HG03196 (cell line): ENCODE results near the gene HCK.

Experiments used
- ATAC-seq: cut with Tn5 transposase; IDR thresholded peaks from one replicate; pipeline ENCODE4 v1.9.1; 2021; ENCODE audit not compliant: unreplicated experiment

The HCK gene

DNA sequence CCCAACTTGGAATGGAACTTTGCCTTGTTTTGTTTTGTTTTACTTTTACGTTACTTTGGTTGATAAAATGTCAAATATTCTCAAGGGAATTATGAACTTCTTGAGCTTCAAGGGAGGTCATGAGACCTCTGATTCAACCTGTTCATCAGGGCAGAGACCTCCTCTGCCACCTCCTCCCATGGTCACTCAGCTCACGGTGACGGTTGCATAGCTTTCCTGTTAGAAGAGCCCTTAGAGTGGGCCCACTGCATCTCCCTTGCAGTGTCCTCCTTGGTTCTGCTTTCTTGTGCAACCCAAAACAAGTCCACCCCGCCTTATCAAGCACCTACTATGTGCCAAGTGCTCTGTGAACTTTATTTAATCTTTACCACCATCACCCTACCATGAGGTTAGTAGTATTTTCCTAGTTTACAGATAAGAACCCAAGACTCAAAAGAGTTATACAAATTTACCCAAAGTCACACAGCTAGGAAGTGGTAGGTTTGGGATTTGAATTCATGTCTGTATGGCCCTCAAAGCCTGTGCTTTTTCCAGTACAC, 72.9 kb downstream of the HCK start:
- no peak for ATAC-seq

DNA sequence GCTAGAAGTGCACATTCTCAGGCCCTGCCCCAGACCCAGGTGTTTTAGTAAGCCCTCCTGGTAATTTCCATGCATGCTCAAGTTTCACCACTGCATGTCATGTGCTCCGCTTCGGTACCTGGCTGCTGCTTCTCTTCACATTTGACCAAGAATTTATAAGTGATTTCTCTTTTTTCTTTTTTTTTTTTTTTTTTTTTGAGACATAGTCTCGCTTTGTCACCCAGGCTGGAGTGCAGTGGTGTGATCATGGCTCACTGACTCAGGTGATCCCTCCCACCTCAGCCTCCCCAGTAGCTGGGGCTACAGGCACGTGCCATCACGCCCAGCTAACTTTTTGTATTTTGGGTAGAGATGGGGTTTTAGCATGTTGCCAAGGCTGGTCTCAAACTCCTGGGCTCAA, 73.5 kb downstream of the HCK start:
- no peak for ATAC-seq

DNA sequence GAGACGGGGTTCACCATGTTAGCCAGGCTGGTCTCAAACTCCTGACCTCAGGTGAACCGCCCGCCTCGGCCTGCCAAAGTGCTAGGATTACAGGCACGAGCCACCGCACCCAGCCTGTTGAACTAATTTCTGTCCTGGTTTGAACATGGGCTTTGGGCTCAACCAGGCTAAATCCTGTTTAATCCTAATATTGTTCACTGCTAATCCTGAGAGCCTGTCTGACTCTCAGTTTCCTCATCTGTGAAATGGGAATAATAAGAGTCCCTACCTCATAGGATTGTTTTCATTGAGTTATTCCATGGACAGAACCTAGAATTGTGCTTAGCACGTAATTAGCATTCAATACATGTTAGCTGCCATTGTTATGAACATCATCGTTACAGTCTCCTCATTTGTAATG, 74.9 kb downstream of the HCK start:
- no peak for ATAC-seq

DNA sequence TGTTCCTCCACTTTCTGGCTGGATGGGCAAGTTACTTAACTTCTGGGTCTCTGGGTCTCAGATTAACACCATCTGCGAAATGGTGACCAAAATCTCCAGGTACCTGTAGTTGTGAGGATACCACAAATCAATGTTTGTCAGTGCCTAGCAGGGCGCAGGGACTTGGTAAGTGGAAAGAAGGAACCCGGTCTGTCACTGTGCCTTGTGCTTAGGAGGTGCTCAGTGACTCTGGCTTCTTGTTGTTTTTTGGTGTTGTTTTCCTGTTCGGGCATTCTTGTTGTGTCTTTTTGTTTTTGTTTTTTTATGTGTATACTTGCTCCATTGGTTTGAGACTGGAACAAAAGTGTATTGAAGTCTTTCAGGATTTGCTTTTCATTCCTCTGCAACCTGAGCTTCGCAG, 75.3 kb downstream of the HCK start:
- ATAC-seq: no peak

DNA sequence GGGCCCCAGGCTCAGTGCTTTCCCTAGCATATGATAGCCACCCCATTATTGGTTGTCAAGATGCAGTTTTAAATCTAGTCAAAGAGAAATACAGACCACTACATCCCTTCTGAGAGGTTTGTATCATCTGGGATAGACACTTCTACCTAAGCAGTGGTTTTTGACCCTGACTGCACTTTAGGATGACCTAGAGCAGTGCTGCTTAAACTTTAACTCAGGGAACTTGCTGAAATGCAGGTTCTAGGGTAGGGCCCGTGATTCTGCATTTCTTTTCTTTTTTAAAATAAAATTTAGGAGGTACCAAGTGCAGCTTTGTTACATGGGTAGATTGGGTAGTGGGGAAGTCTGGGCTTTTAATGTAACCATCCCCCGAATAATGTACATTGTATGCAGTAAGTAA, 76.1 kb downstream of the HCK start:
- ATAC-seq: no peak

DNA sequence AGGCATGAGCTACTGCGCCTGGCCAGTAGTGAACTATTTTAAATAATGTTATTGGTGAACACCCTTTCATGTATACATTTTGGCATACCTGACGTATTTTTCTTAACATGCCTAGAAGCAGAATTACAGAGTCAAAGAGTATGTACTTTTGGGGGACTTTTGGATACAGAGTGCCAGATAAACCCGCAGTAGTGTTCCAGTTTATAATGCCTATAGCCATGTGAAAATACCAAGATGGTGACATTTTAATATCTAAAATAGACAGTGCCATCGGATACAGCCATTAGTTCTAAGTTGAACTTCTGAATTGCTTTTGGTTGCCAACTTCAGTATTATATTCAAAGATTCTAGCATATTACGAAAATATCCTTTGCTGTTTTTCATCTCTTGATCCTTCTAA, 77.8 kb downstream of the HCK start:
- ATAC-seq: no peak

DNA sequence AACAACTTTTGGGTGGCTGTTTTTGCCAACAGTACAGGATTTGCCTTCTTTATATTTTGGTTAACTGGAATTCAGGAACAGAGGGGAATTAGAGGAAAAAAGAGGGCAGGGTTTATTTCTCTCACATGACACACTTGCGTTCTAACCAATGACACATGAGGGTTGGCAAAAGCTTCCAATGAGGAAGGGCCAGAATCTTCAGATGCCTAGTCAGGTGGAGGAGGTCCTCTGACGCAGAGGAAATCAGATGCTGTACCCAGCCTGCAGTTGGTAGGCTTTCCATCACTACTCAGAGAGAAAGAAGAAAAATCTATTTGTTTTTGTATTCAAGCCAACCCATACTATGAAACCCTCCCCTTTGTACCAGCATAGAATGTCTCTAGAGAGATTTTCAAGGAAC, 78.3 kb downstream of the HCK start:
- no peak for ATAC-seq

DNA sequence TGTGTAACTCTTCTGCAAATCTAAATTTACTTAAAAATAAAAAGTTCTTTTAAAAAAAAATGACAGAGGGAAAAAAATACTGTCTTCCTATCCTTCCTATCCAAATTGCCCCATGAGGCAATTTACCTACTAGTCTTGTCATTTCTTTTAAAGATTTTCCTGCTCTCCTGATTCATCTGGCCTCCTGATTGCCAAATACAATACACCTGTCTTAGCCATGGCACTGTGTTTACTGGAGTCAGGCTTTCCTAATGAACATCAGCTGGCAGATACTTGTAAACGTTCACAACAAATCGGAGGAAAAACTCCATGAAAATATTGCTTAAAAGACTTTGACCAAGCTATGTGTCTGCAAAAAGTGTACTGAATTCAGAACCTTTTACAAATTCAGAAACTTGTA, 78.9 kb downstream of the HCK start:
- ATAC-seq: no peak

DNA sequence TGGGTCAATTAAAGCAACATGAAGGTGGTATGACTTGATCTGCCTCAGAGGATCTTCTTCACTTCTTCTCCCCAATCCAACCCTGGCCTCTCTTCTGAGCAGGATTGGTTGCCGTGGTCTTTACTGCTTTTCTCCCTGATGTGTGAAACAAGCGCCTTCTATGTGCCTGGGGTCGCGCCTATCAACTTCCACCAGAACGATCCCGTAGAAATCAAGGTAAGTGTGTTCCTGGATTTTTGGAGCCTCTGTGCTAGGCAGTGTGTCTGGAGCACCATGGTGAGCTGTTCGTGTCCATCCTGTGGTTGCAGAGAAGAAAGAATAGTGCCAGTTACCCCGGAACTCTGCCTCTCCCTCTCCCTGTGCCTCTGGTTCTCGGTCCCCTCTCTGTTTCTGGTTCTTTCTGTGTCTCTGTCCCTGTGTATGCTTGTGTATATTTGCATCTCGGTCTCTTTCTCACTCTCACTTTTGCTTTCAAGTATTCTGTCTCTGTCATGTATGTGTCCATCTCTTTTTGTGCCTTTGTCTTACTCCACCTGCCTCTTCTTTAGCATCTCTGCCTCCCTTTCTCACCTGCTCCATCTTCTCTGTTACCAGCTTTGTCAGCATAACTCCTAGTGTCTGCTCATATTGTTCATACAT, 81.0 kb downstream of the HCK start:
- ATAC-seq: no peak

DNA sequence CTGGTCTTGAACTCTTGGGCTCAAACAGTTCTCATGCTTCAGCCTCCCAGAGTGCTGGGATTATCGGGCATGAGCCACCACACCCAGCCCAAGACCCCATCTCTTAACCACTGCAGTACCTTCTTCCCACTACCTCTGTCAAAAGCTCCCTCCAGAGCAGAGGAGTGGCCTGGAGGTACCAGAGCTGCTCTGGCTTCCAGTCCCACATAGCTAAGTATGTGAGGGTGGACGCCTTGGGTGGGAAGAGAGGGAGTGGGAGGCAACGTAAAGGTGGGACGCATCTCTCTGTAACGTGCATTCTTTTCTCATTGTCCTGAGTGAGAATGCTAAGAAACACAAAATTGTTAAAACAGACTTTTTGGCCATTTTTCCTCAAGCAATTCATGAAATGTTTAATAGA, 82.0 kb downstream of the HCK start:
- no peak for ATAC-seq

DNA sequence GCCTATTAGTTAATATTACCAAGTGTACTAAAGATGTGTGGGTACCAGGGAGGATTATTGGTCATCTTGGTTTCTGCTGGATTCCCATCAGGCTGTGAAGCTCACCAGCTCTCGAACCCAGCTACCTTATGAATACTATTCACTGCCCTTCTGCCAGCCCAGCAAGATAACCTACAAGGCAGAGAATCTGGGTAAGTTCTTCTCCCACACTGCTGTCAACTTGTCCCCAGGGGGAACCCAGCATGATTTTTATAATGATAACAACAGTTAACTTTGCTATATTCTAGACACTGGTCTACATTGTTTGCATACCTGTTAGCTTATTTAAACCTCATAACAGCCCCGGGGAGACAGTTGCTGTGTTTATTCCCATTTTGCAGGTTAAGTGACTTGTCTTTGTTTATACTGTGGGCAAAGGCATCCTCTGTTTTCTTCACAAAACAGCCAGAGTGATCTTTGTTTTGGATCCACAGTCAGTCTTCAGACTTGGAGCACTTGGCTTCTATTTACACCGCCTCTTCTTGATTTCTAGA, 84.0 kb downstream of the HCK start:
- ATAC-seq: no peak

DNA sequence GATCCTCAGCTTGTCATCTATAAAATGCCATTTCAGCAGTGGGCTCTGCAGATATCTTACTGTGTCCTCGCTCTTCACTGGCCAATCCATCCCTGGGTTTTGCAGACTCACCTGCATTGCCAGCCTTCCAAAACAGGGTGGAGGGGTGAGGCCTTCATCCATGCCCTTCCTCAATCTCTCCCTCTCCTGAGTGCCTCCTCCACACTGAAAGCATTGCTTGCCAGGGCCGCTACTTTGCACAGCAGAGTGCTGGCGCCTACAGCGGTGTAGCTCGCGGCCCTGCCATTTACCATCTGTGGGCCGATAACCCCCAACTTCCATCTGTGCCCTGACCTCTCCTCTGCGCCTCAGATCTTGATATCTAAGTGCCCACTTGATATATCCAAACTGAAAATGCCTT, 86.9 kb downstream of the HCK start:
- ATAC-seq: no peak

DNA sequence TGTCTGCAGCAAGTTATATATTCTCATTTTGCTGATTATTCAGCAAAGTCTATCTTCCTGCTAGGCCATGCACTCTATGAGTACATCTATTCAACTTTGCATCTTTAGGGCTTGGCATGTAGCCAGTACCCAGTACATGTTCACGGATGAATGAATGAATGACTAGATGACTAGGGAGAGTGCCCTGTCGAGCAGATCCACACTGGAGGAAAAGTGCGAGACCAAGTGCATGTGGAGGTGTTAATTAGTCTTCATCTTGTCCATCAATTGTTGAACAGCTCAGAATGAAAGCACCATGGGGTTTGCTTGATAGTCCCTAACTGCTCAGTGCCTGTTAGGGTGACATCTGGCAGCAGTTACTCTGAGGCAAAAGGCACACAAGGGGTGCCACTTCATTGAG, 87.9 kb downstream of the HCK start:
- no peak for ATAC-seq

DNA sequence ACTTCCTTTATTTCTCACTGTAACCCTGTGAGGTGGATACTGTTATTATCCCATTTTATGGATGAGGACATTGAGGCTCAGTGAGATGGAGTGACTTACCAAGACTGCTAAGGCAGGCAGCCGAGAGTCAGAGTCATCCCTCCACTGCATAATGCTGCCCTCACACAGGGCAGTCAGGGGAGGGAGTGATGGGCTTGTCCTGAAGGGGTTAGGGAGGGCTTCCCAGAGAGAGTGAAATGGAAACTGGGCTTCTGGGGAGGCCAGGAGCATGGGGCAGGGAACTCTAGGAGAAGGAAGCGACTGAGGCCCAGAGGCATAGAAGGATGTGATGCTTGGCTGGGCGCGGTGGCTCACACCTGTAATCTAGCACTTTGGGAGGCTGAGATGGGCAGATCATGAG, 88.6 kb downstream of the HCK start:
- ATAC-seq: no peak

DNA sequence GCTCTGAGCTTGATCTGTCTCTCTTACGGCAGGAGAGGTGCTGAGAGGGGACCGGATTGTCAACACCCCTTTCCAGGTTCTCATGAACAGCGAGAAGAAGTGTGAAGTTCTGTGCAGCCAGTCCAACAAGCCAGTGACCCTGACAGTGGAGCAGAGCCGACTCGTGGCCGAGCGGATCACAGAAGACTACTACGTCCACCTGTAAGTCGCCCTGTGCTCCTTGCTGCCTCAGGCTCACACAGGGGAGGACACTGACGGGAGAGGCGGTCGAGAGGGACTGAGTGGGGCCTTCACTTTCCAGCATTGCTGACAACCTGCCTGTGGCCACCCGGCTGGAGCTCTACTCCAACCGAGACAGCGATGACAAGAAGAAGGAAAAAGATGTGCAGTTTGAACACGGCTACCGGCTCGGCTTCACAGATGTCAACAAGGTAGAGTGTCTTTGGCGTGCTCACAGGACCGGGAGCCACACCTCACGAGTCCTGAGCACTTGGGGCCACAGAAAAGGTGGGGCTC, 89.5 kb downstream of the HCK start:
- no peak for ATAC-seq

DNA sequence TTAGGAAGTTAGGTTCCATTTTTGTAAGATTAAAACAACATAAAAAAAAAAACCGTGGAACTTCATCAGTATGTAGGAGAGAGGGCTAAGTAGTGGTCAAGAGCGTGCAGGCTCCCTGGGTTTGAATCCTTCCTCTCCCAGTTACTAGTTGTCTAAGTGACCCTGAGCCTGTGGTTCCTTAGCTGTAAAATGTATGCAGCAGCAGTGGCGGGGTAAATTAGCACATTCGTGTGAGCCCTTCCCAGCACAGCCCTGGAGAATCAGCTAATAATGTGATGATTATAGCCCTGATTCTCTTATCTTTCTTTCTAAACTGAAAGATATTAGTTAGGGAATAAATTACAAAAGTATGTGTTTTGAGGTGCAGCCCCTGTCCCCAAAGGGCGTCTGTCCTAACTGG, 90.0 kb downstream of the HCK start:
- no peak for ATAC-seq

DNA sequence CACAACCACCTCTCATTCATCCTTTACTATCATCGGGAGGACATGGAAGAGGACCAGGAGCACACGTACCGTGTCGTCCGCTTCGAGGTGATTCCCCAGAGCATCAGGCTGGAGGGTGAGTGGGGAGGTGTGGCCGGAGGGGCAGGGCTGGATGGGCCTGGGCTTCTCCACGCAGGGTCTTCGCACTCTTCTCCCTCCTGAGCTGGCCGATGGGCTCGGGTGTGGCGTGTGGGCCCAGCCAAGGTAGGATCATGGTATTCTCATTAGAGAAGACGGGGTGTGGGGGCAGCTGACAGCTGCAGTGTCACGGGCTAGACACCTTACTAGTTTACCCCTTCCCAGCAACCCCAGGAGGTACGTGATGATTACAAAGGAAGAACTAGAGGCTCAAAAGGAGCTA, 90.9 kb downstream of the HCK start:
- no peak for ATAC-seq

DNA sequence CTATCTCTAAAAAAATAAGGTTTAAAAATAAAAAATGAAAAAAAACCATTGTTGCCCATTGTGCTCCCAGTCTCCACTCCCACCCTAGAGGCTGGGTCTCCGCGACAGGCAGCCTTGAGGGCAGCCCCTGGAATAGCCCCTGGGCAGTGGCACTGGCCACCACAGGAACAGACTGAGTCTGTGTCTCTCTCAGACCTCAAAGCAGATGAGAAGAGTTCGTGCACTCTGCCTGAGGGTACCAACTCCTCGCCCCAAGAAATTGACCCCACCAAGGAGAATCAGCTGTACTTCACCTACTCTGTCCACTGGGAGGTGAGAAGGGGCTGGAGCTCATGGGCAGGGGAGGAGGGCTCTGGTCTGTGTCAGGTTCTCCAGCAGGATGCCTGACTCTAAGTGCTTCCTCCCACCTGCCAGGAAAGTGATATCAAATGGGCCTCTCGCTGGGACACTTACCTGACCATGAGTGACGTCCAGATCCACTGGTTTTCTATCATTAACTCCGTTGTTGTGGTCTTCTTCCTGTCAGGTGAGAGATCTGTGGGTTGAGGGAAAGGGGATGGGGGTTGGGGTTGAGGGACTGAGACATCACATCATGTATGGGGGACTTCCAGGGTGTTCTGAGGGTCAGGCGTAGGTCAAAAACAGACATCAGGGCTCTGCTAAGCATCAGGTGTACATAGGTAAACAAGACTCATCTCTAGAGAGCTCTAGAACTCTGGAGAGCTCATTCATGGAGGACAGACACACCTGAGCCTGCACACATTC, 93.0 kb downstream of the HCK start:
- no peak for ATAC-seq

DNA sequence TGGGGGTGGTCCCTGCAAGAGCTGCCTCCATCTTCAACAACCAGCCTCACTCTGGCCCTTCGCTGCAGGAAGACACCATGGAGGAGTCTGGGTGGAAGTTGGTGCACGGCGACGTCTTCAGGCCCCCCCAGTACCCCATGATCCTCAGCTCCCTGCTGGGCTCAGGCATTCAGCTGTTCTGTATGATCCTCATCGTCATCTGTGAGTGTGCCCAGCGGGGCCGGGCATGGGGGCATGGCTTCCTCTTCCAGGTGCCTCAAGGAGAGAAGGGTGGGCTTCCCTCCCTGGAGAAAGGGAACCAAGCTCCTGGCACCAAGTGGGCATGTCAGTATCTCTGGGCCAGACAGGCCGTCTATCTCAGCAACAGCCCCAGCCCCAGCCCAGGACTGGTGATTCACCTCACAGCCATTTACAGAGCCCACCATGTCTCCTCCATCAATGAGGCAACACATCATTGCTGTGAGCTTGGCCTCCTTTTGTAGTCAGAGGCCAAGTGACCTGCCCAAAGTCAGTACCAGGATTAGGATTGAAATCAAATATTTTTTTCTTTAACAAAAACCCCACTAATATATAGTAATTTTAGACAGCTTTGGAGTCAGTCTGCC, 97.6 kb downstream of the HCK start:
- no peak for ATAC-seq

DNA sequence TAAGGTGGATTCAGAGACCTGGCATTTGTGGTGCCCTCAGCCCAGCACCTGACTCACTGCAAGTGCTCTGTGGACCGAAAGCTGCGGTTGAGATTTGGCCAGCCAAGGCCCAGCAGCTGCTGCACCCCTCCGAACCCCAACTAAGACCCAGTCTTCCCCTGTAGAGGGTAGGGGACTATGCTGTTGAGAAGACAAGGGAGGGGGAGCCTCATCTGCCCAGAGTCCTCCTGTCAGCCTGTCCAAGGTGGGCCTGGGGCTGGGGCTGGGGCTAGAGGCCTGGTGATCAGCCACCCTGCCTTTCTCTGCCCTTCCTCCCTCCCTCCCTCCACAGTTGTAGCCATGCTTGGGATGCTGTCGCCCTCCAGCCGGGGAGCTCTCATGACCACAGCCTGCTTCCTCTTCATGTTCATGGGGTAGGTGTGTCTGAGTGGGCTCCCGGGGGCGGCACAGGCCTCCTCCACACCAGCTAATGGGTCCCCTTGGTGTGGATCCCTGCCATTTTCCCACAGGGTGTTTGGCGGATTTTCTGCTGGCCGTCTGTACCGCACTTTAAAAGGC, 98.3 kb downstream of the HCK start:
- no peak for ATAC-seq
